ENCODE data around the gene STXBP2.

- TF ChIP-seq, protein P1, sequence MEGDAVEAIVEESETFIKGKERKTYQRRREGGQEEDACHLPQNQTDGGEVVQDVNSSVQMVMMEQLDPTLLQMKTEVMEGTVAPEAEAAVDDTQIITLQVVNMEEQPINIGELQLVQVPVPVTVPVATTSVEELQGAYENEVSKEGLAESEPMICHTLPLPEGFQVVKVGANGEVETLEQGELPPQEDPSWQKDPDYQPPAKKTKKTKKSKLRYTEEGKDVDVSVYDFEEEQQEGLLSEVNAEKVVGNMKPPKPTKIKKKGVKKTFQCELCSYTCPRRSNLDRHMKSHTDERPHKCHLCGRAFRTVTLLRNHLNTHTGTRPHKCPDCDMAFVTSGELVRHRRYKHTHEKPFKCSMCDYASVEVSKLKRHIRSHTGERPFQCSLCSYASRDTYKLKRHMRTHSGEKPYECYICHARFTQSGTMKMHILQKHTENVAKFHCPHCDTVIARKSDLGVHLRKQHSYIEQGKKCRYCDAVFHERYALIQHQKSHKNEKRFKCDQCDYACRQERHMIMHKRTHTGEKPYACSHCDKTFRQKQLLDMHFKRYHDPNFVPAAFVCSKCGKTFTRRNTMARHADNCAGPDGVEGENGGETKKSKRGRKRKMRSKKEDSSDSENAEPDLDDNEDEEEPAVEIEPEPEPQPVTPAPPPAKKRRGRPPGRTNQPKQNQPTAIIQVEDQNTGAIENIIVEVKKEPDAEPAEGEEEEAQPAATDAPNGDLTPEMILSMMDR (IDR thresholded peaks at IDR 0.05), result no peak
- no peak for TF ChIP-seq SIN3A (IDR thresholded peaks at IDR 0.05; ENCODE audit: borderline replicate concordance, insufficient read depth, low read depth, low read length)
- no peak for TF ChIP-seq REST (IDR thresholded peaks at IDR 0.05; ENCODE audit: insufficient read depth in 1 of 2, low read depth in 2 of 2, low read length in 1 of 2)
- TF ChIP-seq POLR2AphosphoS5 (IDR thresholded peaks at IDR 0.05; ENCODE audit: low read depth, low read length), result no peak
Observed at GRCh38 chr19:7640803-7641202, 3.9 kb downstream of the STXBP2 start.
